HCT116 (cell line): ENCODE data around the gene HOXC11. TPM values are rescaled to one million over a fixed set of nuclear protein-coding genes. Genes with fewer than 3 reads are reported as not detected.

Experiments used
- ATAC-seq: fragments of 200-7000 bp; cut with Tn5 transposase; 2 replicates; pipeline ENCODE4 v1.9.1; 2020; ENCODE audit warnings: mild to moderate bottlenecking, moderate library complexity
- BruUV-seq: library from RNA; stranded (reverse); fragments of 400-500 nt; replicated peaks from 2 replicates; lab custom pipeline; 2021; lab: Mats Ljungman, UMichigan
- CTCF ChIA-PET: fragments of 300-600 bp; sonication (Branson Sonifier 250); formaldehyde crosslinking; loops from one replicate; lab custom pipeline; 2021; ENCODE audit warnings: antibody characterized with exemption; lab: Charles Lee
- POLR2A ChIA-PET: fragments of 300-600, 350-600 bp; sonication (Branson Sonifier 250); formaldehyde crosslinking; loops from one replicate; lab custom pipeline; 2021; ENCODE audit warnings: antibody characterized with exemption; lab: Charles Lee
- RAD21 ChIA-PET, 2 experiments: fragments of 300-600 bp; sonication (Branson Sonifier 250); formaldehyde crosslinking; loops; one replicate each; lab custom pipeline; 2023; ENCODE audit warnings: low total read pairs in 2 of 2; ENCODE audit not compliant: uncharacterized antibody in 2 of 2, unreplicated experiment in 2 of 2, low non-redundant PET in 1 of 2; lab: Charles Lee
- DNase-seq: peaks from one replicate; pipeline ENCODE4 v3.0.0-alpha.2; 2010; ENCODE audit warnings: low read depth, low spot score
- H2AFZ ChIP-seq: fragments of 200-600 bp; shearing (Covaris generic), sonication (generic); 2 replicates; pipeline ENCODE4 v1.6.1; 2017; ENCODE audit warnings: low read depth, mixed run types, mixed read lengths, antibody characterized with exemption, low read length; ENCODE audit not compliant: poor library complexity, severe bottlenecking
- H3K27ac ChIP-seq: 2 replicates; pipeline ENCODE4 v1.5.1; 2012; ENCODE audit warnings: low read depth, low read length
- H3K27me3 ChIP-seq: fragments of 200-600 bp; sonication (generic); 2 replicates; pipeline ENCODE4 v1.6.1; 2016; ENCODE audit warnings: mixed run types, low read length, mixed read lengths; ENCODE audit not compliant: insufficient read depth
- H3K36me3 ChIP-seq, 2 experiments: fragments of 200-500 bp in 1 of 2; fragments of 200-600 bp in 1 of 2; sonication (Bioruptor generic) in 1 of 2; sonication (generic) in 1 of 2; 2 replicates each; pipeline versions ENCODE4 v1.5.1 to v1.6.1; 2014 to 2016; ENCODE audit warnings: low read length in 2 of 2, inconsistent platforms in 1 of 2, mixed read lengths in 1 of 2, mixed run types in 1 of 2; ENCODE audit not compliant: insufficient read depth in 2 of 2, control insufficient read depth in 1 of 2
- H3K4me1 ChIP-seq, 2 experiments: fragments of 200-600 bp in 1 of 2; sonication (generic) in 1 of 2; 2 replicates each; pipeline versions ENCODE4 v1.5.1 to v1.6.1; 2012 to 2017; ENCODE audit warnings: low read length in 2 of 2, inconsistent platforms in 1 of 2, mild to moderate bottlenecking in 1 of 2, mixed read lengths in 1 of 2, mixed run types in 1 of 2, moderate library complexity in 1 of 2; ENCODE audit not compliant: insufficient read depth in 2 of 2, control insufficient read depth in 1 of 2
- H3K4me2 ChIP-seq: fragments of 200-600 bp; sonication (generic); 2 replicates; pipeline ENCODE4 v1.6.1; 2017; ENCODE audit warnings: mixed run types, low read length, mixed read lengths
- H3K4me3 ChIP-seq, 2 experiments: fragments of 200-600 bp in 1 of 2; sonication (generic) in 1 of 2; replicated peaks in 1 of 2; 2 replicates each; pipeline ENCODE4 v1.5.1; 2011 to 2016; ENCODE audit warnings: low read length in 2 of 2, control low read depth in 1 of 2, low read depth in 1 of 2, mild to moderate bottlenecking in 1 of 2, mixed read lengths in 1 of 2, mixed run types in 1 of 2
- H3K79me2 ChIP-seq: fragments of 200-600 bp; sonication (generic); 2 replicates; pipeline ENCODE4 v1.6.1; 2017; ENCODE audit warnings: mild to moderate bottlenecking, mixed run types, low read length, moderate library complexity, mixed read lengths; ENCODE audit not compliant: insufficient read depth
- H3K9ac ChIP-seq: fragments of 200-600 bp; sonication (generic); 2 replicates; pipeline ENCODE4 v1.6.1; 2016; ENCODE audit warnings: low read length, mixed read lengths
- H3K9me2 ChIP-seq: fragments of 200-600 bp; sonication (generic), shearing (Covaris generic); 2 replicates; pipeline ENCODE4 v1.6.1; 2017; ENCODE audit warnings: mixed run types, mild to moderate bottlenecking, moderate library complexity; ENCODE audit not compliant: insufficient read depth
- H3K9me3 ChIP-seq, 2 experiments: fragments of 200-500 bp in 1 of 2; fragments of 200-600 bp in 1 of 2; sonication (Bioruptor generic) in 1 of 2; sonication (generic) in 1 of 2; 2 replicates each; pipeline ENCODE4 v1.6.1; 2014 to 2017; ENCODE audit warnings: low read length in 2 of 2, mixed read lengths in 2 of 2, inconsistent platforms in 1 of 2, low read depth in 1 of 2, mild to moderate bottlenecking in 1 of 2, mixed run types in 1 of 2, moderate library complexity in 1 of 2; ENCODE audit not compliant: control insufficient read depth in 1 of 2, insufficient read depth in 1 of 2
- H4K20me1 ChIP-seq: fragments of 200-600 bp; sonication (generic), shearing (Covaris generic); 2 replicates; pipeline ENCODE4 v1.6.1; 2017; ENCODE audit warnings: mixed run types, mild to moderate bottlenecking, moderate library complexity; ENCODE audit not compliant: insufficient read depth
- CBX3 ChIP-seq: IDR thresholded peaks from 2 replicates; pipeline ENCODE4 v1.6.1; 2012; ENCODE audit warnings: low read depth
- JUND ChIP-seq: IDR thresholded peaks from 2 replicates; pipeline ENCODE4 v1.6.1; 2012
- POLR2A ChIP-seq: IDR thresholded peaks from 2 replicates; pipeline ENCODE4 v1.7.0; 2011; ENCODE audit warnings: borderline replicate concordance; ENCODE audit not compliant: insufficient read depth, insufficient read length; ENCODE audit errors: extremely low read depth
- RAD21 ChIP-seq: IDR thresholded peaks from 2 replicates; pipeline ENCODE4 v1.6.1; 2012; ENCODE audit warnings: low read depth, mild to moderate bottlenecking
- SIN3A ChIP-seq: IDR thresholded peaks from 2 replicates; pipeline ENCODE4 v1.6.1; 2012; ENCODE audit warnings: low read depth
- SP1 ChIP-seq: IDR thresholded peaks from 2 replicates; pipeline ENCODE4 v1.6.1; 2012; ENCODE audit warnings: low read depth
- SRF ChIP-seq: IDR thresholded peaks from 2 replicates; pipeline ENCODE4 v1.6.1; 2012; ENCODE audit warnings: low read depth
- YY1 ChIP-seq: IDR thresholded peaks from 2 replicates; pipeline ENCODE4 v1.6.1; 2011; ENCODE audit warnings: low read length, low read depth, moderate library complexity, mild to moderate bottlenecking; ENCODE audit not compliant: insufficient replicate concordance; ENCODE audit errors: extremely low read depth
- ZFX ChIP-seq: fragments of 450-650 bp; IDR thresholded peaks from 2 replicates; pipeline ENCODE4 v1.6.1; 2017
- intact Hi-C: fragments of 100-400 bp; cut with micrococcal nuclease; formaldehyde crosslinking; loops from 2 replicates; pipeline ENCODE4 v1.10.0; 2022
- total RNA-seq: library from RNA; stranded (reverse); gene quantifications from one replicate; pipeline ENCODE4 v1.2.1, GENCODE V29; 2021; ENCODE audit not compliant: unreplicated experiment
- TF ChIP-seq, protein P1 (sequence below): IDR thresholded peaks from 2 replicates; pipeline ENCODE4 v1.6.1; 2012; ENCODE audit warnings: low read depth
- TF ChIP-seq, protein P2 (sequence below): IDR thresholded peaks from 2 replicates; pipeline ENCODE4 v1.6.1; 2011; ENCODE audit warnings: mild to moderate bottlenecking, low read length, moderate library complexity; ENCODE audit not compliant: insufficient replicate concordance; ENCODE audit errors: extremely low read depth
- TF ChIP-seq, protein P3 (sequence below), 3 experiments: fragments of 200-600 bp in 1 of 3; sonication (generic) in 1 of 3; IDR thresholded peaks in 2 of 3; conservative IDR thresholded peaks in 1 of 3; 2 replicates each; pipeline ENCODE4 v1.5.1; 2012 to 2017; ENCODE audit warnings: low read depth in 2 of 3, low read length in 2 of 3, antibody characterized with exemption in 1 of 3, borderline replicate concordance in 1 of 3, control low read depth in 1 of 3, mild to moderate bottlenecking in 1 of 3, mixed read lengths in 1 of 3, mixed run types in 1 of 3, moderate library complexity in 1 of 3; ENCODE audit not compliant: insufficient read depth in 1 of 3
- TF ChIP-seq, protein P4 (sequence below): IDR thresholded peaks from 2 replicates; pipeline ENCODE4 v1.6.1; 2012

The HOXC11 gene
- total RNA-seq, 1 experiment from 2014 or later, result 0.22 TPM

DNA sequence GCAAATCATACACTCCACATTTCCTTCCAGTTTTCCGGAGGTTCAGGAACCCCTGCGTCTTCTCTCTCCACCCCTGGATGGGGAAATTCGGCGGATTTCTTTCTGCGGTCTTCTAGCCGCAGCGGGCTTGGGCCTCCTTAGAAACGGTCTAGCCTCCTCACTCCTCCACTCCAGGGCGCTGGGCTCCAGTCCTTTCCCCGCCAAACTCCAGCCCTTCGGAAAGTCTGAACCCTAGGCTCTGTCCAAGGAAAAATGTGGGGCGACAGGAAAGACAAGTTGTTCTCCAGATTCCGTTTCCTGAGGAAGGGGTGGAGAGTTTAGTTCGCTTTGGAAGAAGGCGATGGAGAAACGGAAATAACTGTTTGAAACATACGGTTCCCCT is 10.6 kb downstream of the HOXC11 start:
- DNase-seq (no peak), ATAC-seq (no peak)
- ChIA-PET POLR2A (no interaction called here), CTCF (interaction anchor here (2.8 to 5.7 kb wide), 2 partner anchors 20 to 216 kb away, joined by 8 to 35 read pairs; no protein-coding TSS in a partner anchor), RAD21 (no interaction called here)
- no peaks in the 10 kb centered on the region for H3K79me2 ChIP-seq
- no peaks in the 10 kb centered on the region for H4K20me1 ChIP-seq
- no TSS peak for BruUV-seq
- H3K4me3 ChIP-seq, result no peak overlapping the region
- H3K4me2 ChIP-seq, result no peak overlapping the region
- intact Hi-C loops, result no loop called here
- H3K36me3 ChIP-seq, result no peaks in the 10 kb centered on the region
- no peaks in the 10 kb centered on the region for H3K9me3 ChIP-seq
- no peaks in the 10 kb centered on the region for H3K27me3 ChIP-seq
- peaks cover 0 to 6% of the 10 kb centered on the region in 2 experiments; a peak in 2 of 4 replicates for H3K4me1 ChIP-seq
- H2AFZ ChIP-seq, result no peak overlapping the region
- TF ChIP-seq SP1 (no peak), JUND (no peak), SIN3A (no peak), YY1 (no peak), POLR2A (no peak), CBX3 (no peak), ZFX (no peak), RAD21 (no peak), SRF (no peak)
- TF ChIP-seq, protein P1, sequence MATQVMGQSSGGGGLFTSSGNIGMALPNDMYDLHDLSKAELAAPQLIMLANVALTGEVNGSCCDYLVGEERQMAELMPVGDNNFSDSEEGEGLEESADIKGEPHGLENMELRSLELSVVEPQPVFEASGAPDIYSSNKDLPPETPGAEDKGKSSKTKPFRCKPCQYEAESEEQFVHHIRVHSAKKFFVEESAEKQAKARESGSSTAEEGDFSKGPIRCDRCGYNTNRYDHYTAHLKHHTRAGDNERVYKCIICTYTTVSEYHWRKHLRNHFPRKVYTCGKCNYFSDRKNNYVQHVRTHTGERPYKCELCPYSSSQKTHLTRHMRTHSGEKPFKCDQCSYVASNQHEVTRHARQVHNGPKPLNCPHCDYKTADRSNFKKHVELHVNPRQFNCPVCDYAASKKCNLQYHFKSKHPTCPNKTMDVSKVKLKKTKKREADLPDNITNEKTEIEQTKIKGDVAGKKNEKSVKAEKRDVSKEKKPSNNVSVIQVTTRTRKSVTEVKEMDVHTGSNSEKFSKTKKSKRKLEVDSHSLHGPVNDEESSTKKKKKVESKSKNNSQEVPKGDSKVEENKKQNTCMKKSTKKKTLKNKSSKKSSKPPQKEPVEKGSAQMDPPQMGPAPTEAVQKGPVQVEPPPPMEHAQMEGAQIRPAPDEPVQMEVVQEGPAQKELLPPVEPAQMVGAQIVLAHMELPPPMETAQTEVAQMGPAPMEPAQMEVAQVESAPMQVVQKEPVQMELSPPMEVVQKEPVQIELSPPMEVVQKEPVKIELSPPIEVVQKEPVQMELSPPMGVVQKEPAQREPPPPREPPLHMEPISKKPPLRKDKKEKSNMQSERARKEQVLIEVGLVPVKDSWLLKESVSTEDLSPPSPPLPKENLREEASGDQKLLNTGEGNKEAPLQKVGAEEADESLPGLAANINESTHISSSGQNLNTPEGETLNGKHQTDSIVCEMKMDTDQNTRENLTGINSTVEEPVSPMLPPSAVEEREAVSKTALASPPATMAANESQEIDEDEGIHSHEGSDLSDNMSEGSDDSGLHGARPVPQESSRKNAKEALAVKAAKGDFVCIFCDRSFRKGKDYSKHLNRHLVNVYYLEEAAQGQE, result no peak
- TF ChIP-seq, protein P2, sequence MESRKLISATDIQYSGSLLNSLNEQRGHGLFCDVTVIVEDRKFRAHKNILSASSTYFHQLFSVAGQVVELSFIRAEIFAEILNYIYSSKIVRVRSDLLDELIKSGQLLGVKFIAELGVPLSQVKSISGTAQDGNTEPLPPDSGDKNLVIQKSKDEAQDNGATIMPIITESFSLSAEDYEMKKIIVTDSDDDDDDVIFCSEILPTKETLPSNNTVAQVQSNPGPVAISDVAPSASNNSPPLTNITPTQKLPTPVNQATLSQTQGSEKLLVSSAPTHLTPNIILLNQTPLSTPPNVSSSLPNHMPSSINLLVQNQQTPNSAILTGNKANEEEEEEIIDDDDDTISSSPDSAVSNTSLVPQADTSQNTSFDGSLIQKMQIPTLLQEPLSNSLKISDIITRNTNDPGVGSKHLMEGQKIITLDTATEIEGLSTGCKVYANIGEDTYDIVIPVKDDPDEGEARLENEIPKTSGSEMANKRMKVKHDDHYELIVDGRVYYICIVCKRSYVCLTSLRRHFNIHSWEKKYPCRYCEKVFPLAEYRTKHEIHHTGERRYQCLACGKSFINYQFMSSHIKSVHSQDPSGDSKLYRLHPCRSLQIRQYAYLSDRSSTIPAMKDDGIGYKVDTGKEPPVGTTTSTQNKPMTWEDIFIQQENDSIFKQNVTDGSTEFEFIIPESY, result no peak
- TF ChIP-seq, protein P3, sequence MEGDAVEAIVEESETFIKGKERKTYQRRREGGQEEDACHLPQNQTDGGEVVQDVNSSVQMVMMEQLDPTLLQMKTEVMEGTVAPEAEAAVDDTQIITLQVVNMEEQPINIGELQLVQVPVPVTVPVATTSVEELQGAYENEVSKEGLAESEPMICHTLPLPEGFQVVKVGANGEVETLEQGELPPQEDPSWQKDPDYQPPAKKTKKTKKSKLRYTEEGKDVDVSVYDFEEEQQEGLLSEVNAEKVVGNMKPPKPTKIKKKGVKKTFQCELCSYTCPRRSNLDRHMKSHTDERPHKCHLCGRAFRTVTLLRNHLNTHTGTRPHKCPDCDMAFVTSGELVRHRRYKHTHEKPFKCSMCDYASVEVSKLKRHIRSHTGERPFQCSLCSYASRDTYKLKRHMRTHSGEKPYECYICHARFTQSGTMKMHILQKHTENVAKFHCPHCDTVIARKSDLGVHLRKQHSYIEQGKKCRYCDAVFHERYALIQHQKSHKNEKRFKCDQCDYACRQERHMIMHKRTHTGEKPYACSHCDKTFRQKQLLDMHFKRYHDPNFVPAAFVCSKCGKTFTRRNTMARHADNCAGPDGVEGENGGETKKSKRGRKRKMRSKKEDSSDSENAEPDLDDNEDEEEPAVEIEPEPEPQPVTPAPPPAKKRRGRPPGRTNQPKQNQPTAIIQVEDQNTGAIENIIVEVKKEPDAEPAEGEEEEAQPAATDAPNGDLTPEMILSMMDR (IDR thresholded peaks at IDR 0.05 in 2 of 3, conservative IDR thresholded peaks at IDR 0.05 in 1 of 3; ENCODE audit: borderline replicate concordance in 1 of 3, insufficient read depth in 1 of 3, low read depth in 2 of 3, low read length in 2 of 3), result no peak
- TF ChIP-seq, protein P4, sequence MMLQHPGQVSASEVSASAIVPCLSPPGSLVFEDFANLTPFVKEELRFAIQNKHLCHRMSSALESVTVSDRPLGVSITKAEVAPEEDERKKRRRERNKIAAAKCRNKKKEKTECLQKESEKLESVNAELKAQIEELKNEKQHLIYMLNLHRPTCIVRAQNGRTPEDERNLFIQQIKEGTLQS, result no peak
- H3K27ac ChIP-seq, result no peak overlapping the region
- H3K9ac ChIP-seq, result no peak overlapping the region
- no peaks in the 10 kb centered on the region for H3K9me2 ChIP-seq
